Measurements from ENCODE around the gene MS4A8.
"Not testable (repeated sequence)": the region's sequence is repeated elsewhere in the genome, so short reads cannot be mapped to it uniquely, and the experiment has no call there.

Gene MS4A8, protein sequence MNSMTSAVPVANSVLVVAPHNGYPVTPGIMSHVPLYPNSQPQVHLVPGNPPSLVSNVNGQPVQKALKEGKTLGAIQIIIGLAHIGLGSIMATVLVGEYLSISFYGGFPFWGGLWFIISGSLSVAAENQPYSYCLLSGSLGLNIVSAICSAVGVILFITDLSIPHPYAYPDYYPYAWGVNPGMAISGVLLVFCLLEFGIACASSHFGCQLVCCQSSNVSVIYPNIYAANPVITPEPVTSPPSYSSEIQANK

DNA sequence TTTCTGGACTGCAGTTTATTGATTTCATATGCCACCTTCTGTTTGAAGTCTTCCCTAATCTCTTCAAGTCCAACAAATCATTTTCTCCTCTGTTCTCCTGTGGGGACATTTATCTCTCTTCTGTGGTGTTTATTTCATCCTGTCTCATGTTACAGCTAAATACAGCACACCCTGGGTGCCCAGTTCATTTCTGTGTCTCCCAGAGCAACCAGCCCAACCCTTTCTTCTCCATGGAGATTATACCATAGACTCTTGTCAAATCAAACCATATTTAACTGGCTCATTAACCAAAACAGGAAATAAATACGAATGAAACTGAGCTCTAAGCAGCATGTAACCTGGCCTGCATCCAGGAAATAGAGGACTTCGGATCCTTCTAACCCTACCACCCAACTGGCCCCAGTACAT is at the start of gene MS4A8:
MS4A8 (plus strand) TSS at position 329 of the 408 bp plus-strand sequence. CDS start 1,249 bp downstream, outside the sequence.
- DNase-seq: no peak

DNA sequence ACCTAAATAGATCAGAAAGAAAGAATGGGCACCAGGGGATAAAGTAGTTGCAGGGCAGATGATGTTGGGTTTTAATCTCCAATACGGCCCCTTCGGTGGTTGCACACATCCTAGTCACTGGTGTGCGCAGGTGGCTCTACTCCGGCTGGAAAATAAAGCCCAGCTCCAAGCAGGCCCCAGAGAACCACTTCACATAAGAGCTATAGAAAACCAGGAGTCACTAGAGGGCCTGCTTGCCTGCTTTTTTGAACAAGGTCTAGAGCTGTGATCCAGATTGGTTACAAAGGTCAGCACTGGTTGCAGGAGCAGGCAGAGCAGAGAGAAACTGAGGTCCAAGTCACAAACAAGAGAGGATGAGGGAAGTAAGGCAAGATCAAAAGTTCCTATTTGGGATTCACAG is 41.5 kb upstream of the MS4A8 start:
- DNase-seq: no peak

DNA sequence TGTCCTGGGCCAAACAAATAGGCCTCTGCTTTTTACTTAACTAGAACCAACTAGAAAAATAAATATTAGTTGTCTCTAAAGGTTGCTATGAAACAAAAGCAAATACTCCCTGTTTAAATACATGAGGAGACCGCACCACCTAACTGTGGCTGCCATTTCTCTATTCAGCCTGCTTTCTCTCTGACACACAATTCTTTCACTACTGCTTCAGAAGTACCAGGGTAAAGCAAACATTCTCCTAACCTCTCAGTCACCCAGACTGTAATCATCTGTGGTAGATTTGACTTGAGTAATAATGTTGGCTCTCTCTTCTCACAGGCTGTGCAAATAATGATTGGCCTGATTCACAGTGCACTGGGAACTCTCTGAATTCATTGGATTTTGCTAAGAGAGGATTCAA is 41.0 kb upstream of the MS4A8 start:
- DNase-seq: no peak

DNA sequence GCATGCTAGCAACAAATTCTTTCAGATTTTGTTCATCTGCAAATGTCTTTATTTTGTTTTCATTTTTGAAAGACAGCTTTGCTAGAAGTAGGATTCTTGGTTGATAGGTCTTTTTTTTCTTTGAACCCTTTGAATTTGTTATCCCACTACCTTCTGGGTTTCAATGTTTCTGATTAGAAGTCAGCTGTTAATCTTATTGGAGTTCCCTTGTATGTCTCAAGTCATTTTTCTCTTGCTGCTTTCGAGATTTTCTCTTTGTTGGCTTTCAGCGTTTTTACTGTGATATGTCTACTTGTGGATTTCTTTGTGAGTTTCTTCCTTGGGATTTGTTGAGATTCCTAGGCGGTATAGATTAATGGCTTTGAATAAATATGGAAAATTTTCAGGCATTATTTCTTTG is 27.2 kb upstream of the MS4A8 start:
- no peak for DNase-seq

DNA sequence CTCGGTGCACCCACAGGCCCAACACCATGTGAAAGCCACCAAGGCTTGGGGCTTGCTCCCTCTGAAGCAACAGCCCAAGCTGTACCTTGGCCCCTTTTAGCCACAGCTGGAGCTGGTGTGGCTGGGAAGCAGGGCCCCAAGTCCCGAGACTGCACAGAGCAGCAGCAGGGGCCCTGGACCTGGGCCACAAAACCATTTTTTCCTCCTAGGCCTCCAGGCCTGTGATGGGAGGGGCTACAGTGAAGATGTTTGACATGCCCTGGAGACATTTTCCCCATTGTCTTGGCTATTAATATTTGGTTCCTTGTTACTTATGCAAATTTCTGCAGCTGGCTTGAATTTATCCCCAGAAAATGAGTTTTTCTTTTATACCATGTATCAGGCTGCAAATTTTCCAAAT is 21.2 kb upstream of the MS4A8 start:
- DNase-seq: not testable (repeated sequence)

DNA sequence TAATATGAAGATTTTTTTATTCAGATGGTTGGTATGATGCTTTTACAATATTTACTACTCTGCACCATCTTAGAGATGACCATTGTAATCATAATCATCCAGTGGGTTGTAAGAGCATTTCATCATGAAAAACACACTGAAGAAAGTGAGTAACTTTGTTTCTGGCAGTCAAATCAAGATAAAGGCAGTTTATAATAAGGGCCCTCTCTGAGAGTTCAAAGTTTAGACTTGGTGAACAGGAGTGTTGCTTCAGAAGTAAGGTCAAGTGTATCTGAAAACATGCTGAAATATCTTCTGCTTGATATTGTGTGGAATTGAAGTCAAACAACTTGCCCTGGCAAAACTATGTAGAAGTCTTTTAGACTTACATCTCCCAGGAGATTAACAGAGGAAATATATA is 19.5 kb upstream of the MS4A8 start:
- no peak for DNase-seq

DNA sequence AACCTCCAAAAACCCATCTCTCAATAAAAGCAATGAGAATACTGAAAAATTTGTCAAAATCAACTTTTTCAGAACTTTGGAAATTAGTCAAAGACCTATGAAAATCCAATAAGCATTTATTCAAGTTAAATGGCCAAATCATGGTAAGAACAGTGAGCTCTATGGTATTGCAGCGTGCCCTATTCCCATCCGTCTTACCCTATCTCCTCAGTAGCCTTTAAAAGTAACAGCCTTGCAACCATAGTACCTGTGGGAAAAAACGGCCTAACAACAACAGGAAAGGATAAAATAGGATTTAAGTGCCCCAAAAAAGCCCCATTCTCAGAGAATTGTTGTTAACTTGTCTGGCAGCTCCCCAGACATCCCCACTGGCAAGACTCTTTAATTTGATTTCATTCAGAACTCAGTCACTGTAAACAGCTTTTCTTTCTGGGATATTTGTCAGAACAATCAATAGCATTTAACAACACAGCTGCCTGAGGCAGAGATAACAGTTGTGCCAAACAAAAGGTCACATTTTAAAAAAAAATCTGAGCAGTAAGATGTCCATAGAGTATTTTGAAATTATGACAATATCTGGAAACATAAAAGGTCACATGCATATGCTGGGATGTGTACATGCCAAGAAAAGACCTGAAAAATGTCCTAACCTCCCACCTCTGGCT is 18.8 kb upstream of the MS4A8 start:
- no peak for DNase-seq

DNA sequence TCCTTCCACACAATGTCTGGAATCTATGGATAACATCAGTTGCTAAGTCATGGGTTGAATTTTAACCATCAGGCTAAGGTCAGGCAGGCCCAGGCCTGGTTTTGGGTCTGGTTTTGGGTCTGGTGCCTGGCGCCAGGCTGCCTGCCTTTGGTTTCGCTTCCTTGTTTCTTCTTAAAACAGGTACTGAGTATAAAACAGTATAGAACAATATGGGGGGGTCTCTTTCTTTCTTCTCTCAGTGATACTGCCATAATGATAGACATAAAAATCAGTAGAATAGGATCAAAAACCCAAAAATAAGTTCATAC is 14.9 kb upstream of the MS4A8 start:
- not testable (repeated sequence) for DNase-seq

DNA sequence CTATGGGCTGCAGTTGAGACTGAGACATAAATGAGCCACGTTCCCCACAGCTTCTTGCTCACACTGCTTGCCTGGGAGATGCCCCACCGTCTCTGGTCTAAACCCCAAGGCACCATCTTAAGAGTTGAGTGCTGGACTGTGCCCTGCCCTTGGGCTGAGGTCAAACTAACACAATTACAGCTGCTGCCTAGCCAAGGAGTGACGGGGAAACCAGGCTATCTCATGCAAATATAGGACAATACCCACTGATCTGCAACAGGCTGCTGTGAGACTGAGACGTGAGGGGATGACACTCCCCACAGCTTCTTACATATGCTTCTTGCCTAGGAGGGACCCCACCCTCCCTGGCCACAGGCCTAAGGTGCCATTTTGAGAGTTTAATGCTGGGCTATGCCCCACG is 7.8 kb upstream of the MS4A8 start:
- no peak for DNase-seq

DNA sequence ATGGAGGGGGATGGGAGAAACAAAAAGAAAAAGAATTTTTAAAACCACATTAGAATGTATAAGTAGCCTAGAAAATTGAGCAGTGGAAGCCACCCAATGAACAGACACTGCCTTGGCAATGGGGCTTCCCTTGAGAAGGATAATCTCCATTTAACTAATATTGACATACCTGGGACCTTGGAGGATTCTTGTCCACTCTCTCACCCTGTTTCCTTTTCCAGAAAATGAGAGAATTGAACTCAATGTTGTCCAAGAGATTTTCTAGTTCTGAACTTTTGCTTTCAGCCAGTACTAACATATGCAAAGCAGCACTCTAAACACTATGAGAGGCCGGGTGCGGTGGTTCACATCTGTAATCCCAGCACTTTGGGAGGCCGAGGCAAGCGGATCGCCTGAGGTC is 524 bp downstream of the MS4A8 start:
- no peak for DNase-seq

DNA sequence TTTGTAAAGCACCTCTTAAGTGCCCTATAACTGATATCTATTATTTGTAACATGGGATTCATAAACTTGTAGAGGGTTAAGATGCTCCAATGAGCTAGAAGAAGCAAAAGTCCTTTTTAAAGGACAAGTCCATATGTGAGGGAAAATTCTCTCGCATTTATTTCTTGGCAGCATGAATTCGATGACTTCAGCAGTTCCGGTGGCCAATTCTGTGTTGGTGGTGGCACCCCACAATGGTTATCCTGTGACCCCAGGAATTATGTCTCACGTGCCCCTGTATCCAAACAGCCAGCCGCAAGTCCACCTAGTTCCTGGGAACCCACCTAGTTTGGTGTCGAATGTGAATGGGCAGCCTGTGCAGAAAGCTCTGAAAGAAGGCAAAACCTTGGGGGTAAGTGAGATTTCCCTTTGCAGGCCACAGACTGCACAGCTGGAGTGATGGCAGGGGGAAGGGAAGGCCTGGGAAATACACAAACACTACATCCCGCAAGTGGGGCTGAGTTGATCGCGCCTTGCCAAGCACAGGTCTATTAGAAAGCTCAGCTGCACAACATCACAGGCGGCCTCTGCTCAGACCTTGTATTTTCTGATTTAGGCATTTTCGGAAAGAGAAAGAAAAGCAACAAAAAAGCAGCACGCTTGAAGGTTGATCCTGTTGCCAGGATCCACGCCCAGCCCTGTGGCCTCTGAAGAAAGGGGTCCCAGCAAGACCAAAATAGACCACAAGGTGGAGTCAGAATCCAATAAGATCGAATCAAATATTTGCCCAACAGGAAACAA is 1.5 kb downstream of the MS4A8 start:
- DNase-seq: peak in 1 of 2 donors; percentile 2

DNA sequence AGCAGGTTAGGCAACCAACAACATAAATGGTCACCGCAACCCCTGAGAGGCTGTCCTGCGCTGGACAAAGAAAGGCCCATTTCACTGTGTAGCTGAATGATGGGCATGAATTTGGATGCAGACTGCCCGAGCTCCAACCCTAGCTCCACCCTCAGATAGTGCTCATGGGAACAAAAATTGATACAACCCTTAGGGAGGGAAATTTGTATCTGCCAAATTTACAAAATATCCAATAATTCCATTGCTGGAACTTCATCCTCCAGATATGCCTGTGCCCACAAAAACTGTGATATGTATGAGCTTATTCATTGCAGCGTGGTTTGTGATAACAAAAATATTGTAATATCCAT is 2.0 kb downstream of the MS4A8 start:
- DNase-seq: no peak

DNA sequence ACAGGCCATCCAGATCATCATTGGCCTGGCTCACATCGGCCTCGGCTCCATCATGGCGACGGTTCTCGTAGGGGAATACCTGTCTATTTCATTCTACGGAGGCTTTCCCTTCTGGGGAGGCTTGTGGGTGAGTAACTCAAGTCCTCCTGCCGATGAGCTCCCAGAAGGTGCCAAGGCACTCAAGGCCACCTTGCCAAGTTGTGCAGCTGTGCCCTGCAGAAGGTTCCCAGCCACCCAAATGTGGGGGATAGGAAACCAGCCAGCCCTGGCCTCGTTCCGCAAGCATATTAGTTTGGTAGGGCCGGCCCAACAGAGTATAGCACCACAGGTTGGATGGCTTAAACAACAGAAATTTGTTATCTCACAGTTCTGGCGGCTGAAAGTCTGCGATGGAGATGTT is 4.0 kb downstream of the MS4A8 start:
- DNase-seq: no peak

DNA sequence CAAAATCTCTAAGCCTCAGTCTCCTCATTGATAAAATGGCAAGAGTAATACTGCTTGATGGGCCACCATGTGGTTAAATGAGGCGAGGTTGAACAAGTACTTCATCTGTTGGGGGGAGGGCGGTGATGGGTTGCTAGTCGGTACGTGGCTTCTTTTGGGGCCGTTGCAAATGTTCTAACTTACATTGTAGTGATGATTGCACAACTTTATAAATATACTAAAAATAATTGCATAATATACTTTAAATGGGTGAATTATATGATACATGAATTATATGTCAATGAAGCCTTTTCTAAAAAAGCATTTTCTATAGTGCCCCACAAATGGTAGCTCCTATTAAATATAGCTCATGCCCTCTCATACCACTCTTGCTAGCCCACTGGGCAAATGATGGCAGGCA is 6.5 kb downstream of the MS4A8 start:
- DNase-seq: no peak

DNA sequence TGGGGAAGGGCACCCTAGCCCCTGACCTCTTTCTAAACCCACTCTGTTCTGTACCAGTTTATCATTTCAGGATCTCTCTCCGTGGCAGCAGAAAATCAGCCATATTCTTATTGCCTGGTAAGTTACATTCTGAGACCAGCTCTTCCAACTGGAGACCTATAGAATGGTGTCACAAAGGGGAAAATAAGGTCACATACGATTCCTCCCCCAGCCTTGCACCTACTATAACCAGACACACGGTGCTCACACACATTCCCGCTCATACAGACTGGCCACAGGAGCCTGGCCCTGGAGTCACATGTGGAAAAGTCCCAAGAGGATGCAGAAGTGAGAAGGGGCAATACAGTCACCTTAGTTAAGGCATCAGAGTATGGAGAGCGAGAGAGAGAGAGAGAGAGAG is 7.5 kb downstream of the MS4A8 start:
- DNase-seq: no peak

DNA sequence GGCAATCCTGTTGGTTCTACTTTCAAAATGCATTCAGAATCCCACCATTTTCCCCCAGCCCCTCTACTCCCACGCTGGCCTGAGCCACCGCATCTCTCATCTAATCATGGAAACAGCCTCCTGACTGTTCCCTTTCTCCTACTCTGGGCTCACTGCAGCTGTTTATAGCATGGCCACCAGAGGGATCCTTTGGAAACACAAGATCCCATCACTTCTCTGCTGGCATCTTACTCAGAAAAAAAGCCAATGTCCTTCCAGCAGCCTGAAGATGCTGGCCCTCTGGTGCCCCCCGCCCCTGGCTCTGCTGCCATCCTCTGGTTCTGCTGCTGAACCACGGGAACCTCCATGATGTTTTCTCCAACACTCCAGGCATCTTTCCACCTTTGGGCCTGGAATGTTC is 11.1 kb downstream of the MS4A8 start:
- DNase-seq: no peak

DNA sequence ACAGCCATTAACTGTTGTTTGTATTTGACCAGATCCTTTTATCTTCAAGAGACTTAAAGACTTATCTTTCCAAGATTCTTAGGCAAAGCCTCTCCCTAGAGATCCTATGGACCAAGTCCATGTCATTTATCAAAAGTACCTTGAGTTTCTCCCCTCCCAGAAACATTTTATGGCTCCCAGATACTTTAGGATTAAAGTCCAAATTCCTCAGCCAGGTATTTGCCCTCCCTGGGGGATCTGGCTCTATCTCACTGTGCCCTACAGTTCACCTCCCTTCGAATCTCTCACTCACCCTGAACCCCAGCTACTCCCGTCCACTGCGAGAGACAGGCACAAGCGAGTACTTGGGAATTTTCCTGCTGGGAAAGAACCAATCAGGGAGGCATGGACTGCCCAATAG is 11.9 kb downstream of the MS4A8 start:
- no peak for DNase-seq

DNA sequence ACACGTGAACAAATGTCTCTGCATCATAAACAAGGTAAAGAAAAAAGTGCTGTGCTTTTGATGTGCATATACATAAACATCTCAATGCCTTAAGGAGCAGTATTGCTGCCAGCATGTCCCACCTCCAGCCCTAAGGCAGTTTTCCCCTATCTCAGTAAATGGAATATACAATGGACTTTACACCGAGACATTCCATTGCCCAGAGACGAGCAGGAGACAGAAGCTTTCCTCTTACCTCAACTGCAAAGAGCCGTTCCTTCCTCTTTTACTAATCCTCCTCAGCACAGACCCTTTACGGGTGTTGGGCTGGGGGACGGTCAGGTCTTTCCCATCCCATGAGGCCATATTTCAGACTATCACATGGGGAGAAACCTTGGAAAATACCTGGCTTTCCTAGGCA is 14.0 kb downstream of the MS4A8 start:
- not testable (repeated sequence) for DNase-seq

DNA sequence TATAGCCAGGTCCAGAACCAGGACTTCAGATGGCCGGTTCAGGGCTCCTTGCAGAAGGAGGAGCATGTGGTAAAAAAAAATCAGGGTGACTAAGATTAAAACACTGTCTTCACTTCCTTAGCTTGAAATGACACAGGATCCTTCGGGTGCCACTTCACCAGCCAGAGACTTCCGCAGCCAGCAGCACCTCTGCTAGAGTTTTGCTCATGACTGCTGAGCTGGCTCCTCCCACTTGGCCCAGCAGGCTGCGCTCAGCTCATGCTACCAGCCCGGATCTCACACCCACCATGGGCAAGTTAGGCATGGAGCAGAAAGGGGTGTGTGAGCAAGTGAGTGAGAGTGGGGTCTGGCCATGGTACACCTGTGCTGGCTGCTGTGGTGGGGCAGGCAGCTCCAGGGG is 18.5 kb downstream of the MS4A8 start:
- no peak for DNase-seq

DNA sequence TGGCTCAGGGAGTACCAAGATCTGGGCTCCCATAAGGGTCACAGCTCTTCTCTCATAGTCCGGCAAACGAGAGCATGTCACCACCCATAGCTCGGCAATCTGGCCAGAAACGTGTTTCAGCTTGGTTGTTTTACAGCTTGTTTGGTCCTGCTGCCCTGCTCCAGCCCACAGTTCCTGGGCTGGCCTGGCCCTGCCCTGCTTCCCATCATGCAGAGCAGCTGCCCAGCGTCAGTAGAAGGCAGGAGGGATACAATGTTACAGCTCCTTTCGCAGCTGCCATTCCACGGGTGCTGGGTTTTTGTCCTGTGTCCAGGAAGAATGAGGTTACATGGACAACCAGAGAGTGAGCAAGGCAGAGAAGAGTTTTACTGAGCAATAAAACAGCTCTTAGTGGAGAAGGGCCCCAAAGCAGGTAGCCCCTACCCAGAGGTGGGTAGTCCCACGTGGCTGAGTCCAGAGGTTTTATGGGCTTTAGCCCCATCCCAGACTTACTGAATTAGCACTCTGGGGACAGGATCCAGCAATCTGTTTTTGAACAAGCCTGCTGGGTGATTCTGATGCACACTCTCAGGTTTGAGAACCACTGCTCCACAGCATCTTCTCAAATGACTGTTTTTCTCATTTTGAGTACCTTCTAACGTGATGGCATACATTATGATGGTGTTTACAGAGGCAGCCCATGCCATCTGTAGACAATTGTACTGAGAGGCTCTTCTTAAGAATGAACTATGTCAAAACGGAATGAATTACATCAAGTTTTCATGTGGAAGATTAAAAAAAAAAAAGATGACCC is 19.3 kb downstream of the MS4A8 start:
- DNase-seq: no peak

DNA sequence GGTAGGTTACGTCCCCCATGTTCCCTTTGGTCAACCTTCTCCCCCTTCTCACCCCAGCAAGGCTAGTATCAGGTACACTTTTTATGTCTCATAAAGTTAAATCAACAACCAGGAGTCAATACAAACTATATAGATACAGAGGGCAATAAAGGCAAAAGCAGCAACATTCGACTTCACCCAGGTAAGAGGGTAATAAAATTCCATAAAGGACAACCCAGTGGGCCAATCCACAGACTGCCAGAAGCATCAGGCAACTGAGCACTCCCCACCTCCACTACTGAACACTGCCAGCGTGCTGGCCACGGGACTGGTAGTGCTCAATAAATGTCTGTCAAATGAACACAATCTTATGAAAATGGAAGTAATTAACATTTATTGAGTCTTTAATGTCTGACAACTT is 20.0 kb downstream of the MS4A8 start:
- no peak for DNase-seq

DNA sequence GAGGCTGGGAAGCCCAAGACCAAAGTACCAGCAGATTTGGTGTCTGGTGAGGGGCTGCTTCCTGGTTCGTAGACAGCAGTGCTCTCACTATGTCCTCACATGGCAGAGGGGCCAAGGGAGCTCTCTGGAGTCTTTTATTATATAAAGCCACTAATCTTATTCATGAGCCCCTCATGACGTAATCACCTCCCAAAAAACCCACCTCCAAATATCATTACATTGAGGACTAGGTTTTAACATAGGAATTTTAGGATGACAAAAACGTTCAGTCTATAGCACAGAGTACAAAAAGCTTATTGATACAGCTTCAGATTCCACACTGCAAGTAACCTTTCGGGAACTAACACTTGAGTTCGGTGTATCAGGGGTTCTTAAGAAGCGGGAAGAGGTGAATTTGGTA is 21.0 kb downstream of the MS4A8 start:
- DNase-seq: no peak

DNA sequence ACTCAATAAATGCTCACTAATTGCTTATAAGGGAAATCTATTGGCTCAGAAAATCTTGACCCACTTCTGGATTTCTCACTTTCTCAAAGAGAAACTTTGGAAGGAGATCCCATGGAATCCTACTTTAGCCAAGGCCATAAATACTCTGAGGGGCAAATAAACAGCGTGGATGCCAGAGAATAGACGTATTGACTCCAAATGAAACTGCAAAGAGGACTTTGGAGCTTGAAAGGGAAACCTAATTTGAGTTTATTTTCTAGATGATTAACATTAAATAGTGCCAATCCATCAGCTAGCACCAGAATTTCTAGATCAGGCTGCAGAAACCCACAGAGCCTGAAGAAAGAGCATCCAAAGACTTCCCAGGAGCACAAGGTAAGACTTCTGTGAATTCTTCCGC is 25.0 kb downstream of the MS4A8 start, which contains the start of gene MS4A18:
MS4A18 (plus strand) TSS at position 301 of the 400 bp plus-strand sequence.
- DNase-seq: no peak

DNA sequence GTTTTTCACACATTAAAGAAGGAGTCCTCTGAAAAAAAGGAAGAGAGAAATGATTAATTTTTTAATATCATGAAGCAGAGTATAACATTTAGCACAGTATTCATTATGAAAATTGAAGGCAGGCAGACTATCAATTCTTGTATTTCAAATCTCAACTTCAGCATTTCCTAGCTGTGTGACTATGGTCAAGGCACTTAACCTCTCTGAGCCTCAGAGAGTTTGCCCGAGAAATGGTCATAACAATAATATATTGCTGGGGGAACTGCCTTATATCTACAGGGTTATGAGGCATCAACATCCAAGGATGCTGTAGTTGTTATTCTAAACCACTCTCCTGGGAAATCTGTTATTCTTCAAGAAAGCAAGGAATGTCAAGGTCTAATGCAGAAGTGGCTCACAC is 26.2 kb downstream of the MS4A8 start:
- no peak for DNase-seq
